OCI-LY3 (cell line): Measurements from ENCODE around the gene SGO2.

Experiments
- H2AFZ ChIP-seq: fragments of 200-600, 300-600 bp; shearing (Covaris generic); 2 replicates; pipeline ENCODE4 v1.6.0; 2014; ENCODE audit warnings: antibody characterized with exemption, low read depth, low read length
- H3K27ac ChIP-seq: fragments of 200-600, 300-600 bp; sonication (generic); 2 replicates; pipeline ENCODE4 v1.5.1; 2014; ENCODE audit warnings: mild to moderate bottlenecking, low read length, moderate library complexity, mixed read lengths
- H3K27me3 ChIP-seq: fragments of 200-600, 300-600 bp; sonication (generic); 2 replicates; pipeline ENCODE4 v1.6.1; 2014; ENCODE audit warnings: low read depth, low read length, mixed read lengths
- H3K36me3 ChIP-seq: fragments of 200-600, 300-600 bp; sonication (generic); replicated peaks from 2 replicates; pipeline ENCODE3; 2014; ENCODE audit warnings: low read depth, low read length, mixed read lengths
- H3K4me1 ChIP-seq: fragments of 300-600, 200-600 bp; sonication (generic); 2 replicates; pipeline ENCODE4 v1.6.1; 2014; ENCODE audit warnings: low read length, mixed read lengths
- H3K4me2 ChIP-seq: fragments of 200-600, 300-600 bp; sonication (generic); 2 replicates; pipeline ENCODE4 v1.6.1; 2014; ENCODE audit warnings: low read length, mixed read lengths
- H3K4me3 ChIP-seq: fragments of 300-600, 200-600 bp; sonication (generic); 2 replicates; pipeline ENCODE4 v1.5.1; 2014; ENCODE audit warnings: antibody characterized with exemption, mild to moderate bottlenecking, low read length, moderate library complexity
- H3K79me2 ChIP-seq: fragments of 300-600, 200-600 bp; shearing (Covaris generic); 2 replicates; pipeline ENCODE4 v1.6.1; 2014; ENCODE audit warnings: mild to moderate bottlenecking, low read length, mixed read lengths
- H3K9ac ChIP-seq: fragments of 300-600, 200-600 bp; shearing (Covaris generic); 2 replicates; pipeline ENCODE4 v1.6.0; 2014; ENCODE audit warnings: mild to moderate bottlenecking, low read length, moderate library complexity
- H3K9me3 ChIP-seq: fragments of 200-600, 300-600 bp; shearing (Covaris generic); 2 replicates; pipeline ENCODE4 v1.6.1; 2014; ENCODE audit warnings: low read length, mixed read lengths; ENCODE audit not compliant: insufficient read depth
- H4K20me1 ChIP-seq: fragments of 200-600, 300-600 bp; sonication (generic); 2 replicates; pipeline ENCODE4 v1.6.1; 2016; ENCODE audit warnings: low read length, mixed read lengths; ENCODE audit not compliant: insufficient read depth
- EZH2phosphoT487 ChIP-seq: fragments of 200-600 bp; shearing (Covaris generic); IDR thresholded peaks from 2 replicates; pipeline ENCODE4 v1.6.1; 2018; ENCODE audit warnings: antibody characterized with exemption, mixed run types, low read depth
- TF ChIP-seq, protein P1 (sequence below): fragments of 200-600, 300-600 bp; sonication (generic); IDR thresholded peaks from 2 replicates; pipeline ENCODE4 v1.5.1; 2014; ENCODE audit warnings: antibody characterized with exemption, low read length, low read depth

The SGO2 gene

DNA sequence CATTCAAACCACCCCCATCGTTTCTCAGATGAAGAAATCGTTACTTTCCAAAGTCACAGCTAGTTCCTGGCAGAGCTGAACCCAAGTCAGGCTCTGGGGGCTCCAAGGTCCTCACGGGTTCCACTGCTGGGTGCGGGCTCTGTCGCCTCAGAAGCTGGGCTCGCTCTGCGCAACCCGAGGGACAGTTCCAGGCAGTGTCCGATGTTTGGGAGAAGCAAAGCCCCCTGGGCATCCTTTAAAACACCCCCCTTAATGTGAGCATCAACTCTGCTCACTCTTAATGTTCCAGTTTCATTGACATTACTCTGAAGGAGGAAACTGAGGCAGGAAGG is 60.6 kb downstream of the SGO2 start:
- H3K4me3 ChIP-seq: no peak overlapping the region
- no peak for TF ChIP-seq EZH2phosphoT487
- TF ChIP-seq, protein P1, sequence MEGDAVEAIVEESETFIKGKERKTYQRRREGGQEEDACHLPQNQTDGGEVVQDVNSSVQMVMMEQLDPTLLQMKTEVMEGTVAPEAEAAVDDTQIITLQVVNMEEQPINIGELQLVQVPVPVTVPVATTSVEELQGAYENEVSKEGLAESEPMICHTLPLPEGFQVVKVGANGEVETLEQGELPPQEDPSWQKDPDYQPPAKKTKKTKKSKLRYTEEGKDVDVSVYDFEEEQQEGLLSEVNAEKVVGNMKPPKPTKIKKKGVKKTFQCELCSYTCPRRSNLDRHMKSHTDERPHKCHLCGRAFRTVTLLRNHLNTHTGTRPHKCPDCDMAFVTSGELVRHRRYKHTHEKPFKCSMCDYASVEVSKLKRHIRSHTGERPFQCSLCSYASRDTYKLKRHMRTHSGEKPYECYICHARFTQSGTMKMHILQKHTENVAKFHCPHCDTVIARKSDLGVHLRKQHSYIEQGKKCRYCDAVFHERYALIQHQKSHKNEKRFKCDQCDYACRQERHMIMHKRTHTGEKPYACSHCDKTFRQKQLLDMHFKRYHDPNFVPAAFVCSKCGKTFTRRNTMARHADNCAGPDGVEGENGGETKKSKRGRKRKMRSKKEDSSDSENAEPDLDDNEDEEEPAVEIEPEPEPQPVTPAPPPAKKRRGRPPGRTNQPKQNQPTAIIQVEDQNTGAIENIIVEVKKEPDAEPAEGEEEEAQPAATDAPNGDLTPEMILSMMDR: no peak
- no peaks in the 10 kb centered on the region for H4K20me1 ChIP-seq
- H3K27ac ChIP-seq: no peak overlapping the region
- no peaks in the 10 kb centered on the region for H3K4me1 ChIP-seq
- H3K36me3 ChIP-seq: no peaks in the 10 kb centered on the region
- H2AFZ ChIP-seq: no peak overlapping the region
- no peaks in the 10 kb centered on the region for H3K9me3 ChIP-seq
- 0 out of 2 replicates have a peak, but pooled peaks cover 4% of the 10 kb centered on the region for H3K27me3 ChIP-seq
- H3K79me2 ChIP-seq: no peaks in the 10 kb centered on the region
- H3K9ac ChIP-seq: no peak overlapping the region
- H3K4me2 ChIP-seq: no peak overlapping the region

DNA sequence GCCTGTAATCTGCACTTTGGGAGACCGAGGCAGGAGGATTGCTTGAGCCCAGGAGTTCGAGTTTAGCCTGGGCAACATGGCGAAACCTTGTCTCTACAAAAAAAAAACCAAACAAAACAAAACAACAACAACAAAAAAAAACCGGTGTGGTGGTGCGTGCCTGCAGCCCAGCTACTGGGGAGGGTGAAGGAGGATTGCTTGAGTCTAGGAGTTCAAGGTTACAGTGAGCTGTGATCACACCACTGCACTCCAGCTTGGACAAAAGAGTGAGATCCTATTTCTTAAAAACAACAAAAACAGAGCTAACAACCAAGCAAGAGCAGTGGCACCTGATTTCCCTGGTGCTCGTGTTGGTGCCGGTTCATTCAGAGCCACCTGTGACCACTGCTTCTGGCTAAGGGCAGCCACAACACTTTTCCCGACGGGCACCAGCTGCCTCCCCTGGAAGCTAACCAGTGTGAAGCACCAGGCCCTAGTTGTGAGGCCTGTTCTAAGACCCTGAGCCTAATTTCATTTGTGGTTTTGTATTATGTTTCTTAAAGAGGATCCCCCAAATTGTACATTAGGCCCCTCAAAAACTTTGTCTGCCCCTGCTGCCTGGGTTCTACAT is 61.1 kb downstream of the SGO2 start:
- TF ChIP-seq, protein P1: no peak
- no peak for TF ChIP-seq EZH2phosphoT487
- Histone ChIP-seq H3K4me2 (no peak overlapping the region), H3K4me1 (no peaks in the 10 kb centered on the region), H3K9me3 (no peaks in the 10 kb centered on the region), H3K27me3 (0 out of 2 replicates have a peak, but pooled peaks cover 4% of the 10 kb centered on the region), H2AFZ (no peak overlapping the region), H3K9ac (no peak overlapping the region), H4K20me1 (no peaks in the 10 kb centered on the region), H3K36me3 (no peaks in the 10 kb centered on the region), H3K79me2 (no peaks in the 10 kb centered on the region), H3K27ac (no peak overlapping the region), H3K4me3 (no peak overlapping the region)

DNA sequence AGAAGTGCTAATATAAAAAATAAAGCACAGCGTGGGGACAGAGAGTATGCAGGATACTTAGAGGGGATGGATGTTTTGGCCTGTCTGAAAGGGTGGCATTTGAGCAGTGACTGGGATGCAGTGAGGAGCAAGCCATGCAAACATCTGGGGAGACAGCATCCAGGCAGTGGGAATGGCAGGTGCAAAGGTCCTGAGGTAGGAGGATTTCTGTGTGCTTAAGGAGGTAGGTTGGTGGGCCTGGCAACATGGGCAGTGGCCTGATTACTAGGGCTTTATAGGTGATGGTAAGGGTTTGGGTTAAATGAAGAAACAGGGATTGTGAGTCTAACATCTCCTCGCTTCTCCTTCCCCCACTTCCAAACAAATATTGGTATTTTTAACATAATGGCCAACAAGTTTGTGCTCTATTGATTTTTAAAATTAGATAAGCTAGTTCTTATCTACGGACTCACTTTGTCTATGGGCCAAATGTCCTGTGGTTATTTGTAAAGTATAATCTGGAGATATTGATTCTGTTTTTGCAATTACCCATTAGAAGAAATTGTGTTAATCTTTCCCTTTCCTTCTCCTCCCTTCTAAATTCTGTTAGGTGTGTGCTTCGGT is 62.2 kb downstream of the SGO2 start:
- Histone ChIP-seq H3K4me3 (no peak overlapping the region), H3K27ac (no peak overlapping the region), H4K20me1 (no peaks in the 10 kb centered on the region), H3K9ac (no peak overlapping the region), H3K9me3 (no peaks in the 10 kb centered on the region), H3K79me2 (no peaks in the 10 kb centered on the region), H3K4me2 (no peak overlapping the region), H3K27me3 (0 out of 2 replicates have a peak, but pooled peaks cover 6% of the 10 kb centered on the region), H2AFZ (no peak overlapping the region), H3K4me1 (no peaks in the 10 kb centered on the region), H3K36me3 (no peaks in the 10 kb centered on the region)
- TF ChIP-seq EZH2phosphoT487: no peak
- TF ChIP-seq, protein P1: no peak

DNA sequence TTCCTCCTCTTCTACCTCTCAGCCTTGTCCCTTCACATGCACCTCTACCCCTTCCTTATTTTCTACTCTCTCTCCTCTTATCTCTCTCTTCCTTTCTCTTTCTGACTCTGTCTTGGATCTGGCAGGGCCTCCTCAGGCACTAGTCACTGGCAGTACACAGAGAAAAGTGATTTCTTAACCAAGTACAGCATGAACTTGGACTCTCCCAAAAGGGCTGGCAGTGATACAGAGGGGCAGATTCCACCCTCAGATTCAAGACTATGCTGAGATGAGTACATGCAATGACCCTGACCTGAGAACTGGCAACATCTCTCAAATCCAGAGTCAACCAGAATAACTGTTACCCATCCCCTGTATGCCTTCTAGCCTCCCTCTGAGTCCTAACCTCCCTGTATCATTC is 64.1 kb downstream of the SGO2 start:
- Histone ChIP-seq H3K36me3 (no peaks in the 10 kb centered on the region), H3K9ac (no peak overlapping the region), H3K27ac (no peak overlapping the region), H3K27me3 (0 out of 2 replicates have a peak, but pooled peaks cover 8% of the 10 kb centered on the region), H3K4me1 (no peaks in the 10 kb centered on the region), H4K20me1 (no peaks in the 10 kb centered on the region), H3K79me2 (no peaks in the 10 kb centered on the region), H3K9me3 (no peaks in the 10 kb centered on the region), H2AFZ (no peak overlapping the region), H3K4me2 (no peak overlapping the region), H3K4me3 (no peak overlapping the region)
- TF ChIP-seq, protein P1: no peak
- TF ChIP-seq EZH2phosphoT487: no peak
